ENCODE results near the gene LRP1B.

DNA sequence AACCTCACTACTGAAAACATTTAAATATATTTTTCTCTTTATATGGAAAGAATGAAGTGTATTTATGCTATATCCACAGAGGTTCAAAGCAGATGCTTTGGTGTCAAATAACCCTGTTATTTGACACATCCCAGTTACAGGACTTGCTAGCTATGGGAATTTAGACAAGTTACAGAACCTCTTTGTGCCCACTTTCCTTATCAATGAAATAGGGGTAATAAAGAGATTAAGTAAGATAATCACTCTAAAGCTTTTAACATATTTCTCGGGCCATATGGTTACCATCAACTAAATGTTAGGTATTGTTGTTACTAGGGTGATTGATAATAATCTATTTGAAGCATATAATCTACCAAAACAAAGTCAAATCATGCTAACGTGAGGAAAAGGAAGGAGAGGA is 1690.0 kb downstream of the LRP1B start:
- TF ChIP-seq, protein P1, sequence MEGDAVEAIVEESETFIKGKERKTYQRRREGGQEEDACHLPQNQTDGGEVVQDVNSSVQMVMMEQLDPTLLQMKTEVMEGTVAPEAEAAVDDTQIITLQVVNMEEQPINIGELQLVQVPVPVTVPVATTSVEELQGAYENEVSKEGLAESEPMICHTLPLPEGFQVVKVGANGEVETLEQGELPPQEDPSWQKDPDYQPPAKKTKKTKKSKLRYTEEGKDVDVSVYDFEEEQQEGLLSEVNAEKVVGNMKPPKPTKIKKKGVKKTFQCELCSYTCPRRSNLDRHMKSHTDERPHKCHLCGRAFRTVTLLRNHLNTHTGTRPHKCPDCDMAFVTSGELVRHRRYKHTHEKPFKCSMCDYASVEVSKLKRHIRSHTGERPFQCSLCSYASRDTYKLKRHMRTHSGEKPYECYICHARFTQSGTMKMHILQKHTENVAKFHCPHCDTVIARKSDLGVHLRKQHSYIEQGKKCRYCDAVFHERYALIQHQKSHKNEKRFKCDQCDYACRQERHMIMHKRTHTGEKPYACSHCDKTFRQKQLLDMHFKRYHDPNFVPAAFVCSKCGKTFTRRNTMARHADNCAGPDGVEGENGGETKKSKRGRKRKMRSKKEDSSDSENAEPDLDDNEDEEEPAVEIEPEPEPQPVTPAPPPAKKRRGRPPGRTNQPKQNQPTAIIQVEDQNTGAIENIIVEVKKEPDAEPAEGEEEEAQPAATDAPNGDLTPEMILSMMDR (IDR thresholded peaks at IDR 0.05), result no peak
- TF ChIP-seq POLR2A (IDR thresholded peaks at IDR 0.05; ENCODE audit: low read depth) (no peak), POLR2AphosphoS5 (IDR thresholded peaks at IDR 0.05) (no peak)

All from esophagus muscularis mucosa (tissue), 3 donors.